Measurements from ENCODE around the gene PRX. TPM values are rescaled to one million over a fixed set of nuclear protein-coding genes. Genes with fewer than 3 reads are reported as not detected.

The PRX gene
- total and polyA plus RNA-seq, 12 donors: 1.7 to 3.8 (median 2.6) TPM

- H3K4me3 ChIP-seq: peak overlapping the region; percentile 70 to 96 (median 85)
- peak; percentile 85 to 94 (median 90) for ATAC-seq
- peaks cover 0 to 46% (median 30%) of the 10 kb centered on the region in 9 donors for H3K36me3 ChIP-seq
- H3K4me1 ChIP-seq: peaks cover 10 to 41% (median 27%) of the 10 kb centered on the region in 9 donors
- no peaks in the 10 kb centered on the region for H3K9me3 ChIP-seq
- 0 to 1% methylated on average over 52 of the region's 52 CpGs for WGBS, 2 donors
- TF ChIP-seq CTCF (IDR thresholded peaks at IDR 0.05): no peak
- peak overlapping the region; percentile 80 to 100 (median 97) for H3K27ac ChIP-seq
- peak; percentile 98 to 100 for DNase-seq
- H3K27me3 ChIP-seq: no peaks in the 10 kb centered on the region
- intact Hi-C loops (cut with DNase I): loop anchor here in 6 of 10 donors (1.0 to 10.0 kb wide), 6 partner anchors 9 to 99 kb away; partner anchors contain the start of genes C19orf47 (in 2 of the 6), PLD3 (in 2 of the 6) and SERTAD1 (in 1 of the 6)
These were observed 30.2 kb upstream of the PRX start for GRCh38 chr19:40443131-40443999.

DNA sequence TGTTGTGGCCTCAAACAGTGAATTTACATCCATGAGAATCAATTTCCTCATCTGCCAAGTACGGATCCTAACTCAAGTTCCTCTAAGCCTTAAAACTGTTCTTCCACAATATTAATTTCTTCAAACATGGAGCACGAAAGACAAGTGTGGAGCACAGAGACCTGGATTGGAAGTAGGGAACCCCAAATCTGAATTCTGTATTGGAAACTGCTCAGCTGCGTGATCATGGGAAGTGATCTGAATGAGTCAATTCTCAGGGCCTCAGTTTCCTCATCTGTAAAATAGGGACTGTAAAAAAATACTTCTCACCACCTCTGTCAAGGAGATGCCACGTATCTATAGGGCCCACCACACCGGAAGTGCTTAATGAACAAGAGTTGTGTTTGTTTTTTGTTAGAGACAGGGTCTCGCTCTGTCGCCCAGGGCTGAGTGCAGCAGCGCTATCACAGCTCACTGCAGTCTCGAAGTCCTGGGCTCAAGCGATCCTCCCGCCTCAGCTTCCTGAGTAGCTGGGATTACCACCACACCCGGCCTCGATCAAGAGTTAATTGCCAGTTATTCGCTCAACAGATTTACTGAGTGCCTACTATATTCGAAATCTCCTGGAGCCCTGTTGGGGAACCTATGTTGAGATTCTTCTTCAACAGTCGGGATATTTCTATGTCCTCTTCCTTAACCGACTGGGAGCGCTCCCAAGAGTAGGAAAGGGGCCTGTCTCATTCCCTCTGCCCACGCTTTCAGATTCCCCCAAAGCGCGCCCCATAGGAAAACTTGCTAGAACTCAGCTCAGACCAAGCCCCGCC, 29.4 kb upstream of the PRX start:
- Histone ChIP-seq H3K27me3 (no peaks in the 10 kb centered on the region), H3K4me3 (peak overlapping the region in 9 of 10 donors; percentile 70 to 96 (median 85)), H3K4me1 (peaks cover 10 to 41% (median 27%) of the 10 kb centered on the region in 9 donors), H3K27ac (peak overlapping the region; percentile 28 to 100 (median 97)), H3K9me3 (no peaks in the 10 kb centered on the region), H3K36me3 (peaks cover 0 to 38% (median 22%) of the 10 kb centered on the region in 9 donors)
- DNase-seq (no peak), ATAC-seq (no peak)
- 20 to 21% methylated on average over 22 of the region's 22 CpGs for WGBS, 2 donors
- no peak for TF ChIP-seq CTCF (IDR thresholded peaks at IDR 0.05)
- intact Hi-C loops (cut with DNase I): loop anchor here in 6 of 10 donors (1.0 to 10.0 kb wide), 6 partner anchors 8 to 98 kb away; partner anchors contain the start of genes C19orf47 (in 2 of the 6), PLD3 (in 2 of the 6) and SERTAD1 (in 1 of the 6)

DNA sequence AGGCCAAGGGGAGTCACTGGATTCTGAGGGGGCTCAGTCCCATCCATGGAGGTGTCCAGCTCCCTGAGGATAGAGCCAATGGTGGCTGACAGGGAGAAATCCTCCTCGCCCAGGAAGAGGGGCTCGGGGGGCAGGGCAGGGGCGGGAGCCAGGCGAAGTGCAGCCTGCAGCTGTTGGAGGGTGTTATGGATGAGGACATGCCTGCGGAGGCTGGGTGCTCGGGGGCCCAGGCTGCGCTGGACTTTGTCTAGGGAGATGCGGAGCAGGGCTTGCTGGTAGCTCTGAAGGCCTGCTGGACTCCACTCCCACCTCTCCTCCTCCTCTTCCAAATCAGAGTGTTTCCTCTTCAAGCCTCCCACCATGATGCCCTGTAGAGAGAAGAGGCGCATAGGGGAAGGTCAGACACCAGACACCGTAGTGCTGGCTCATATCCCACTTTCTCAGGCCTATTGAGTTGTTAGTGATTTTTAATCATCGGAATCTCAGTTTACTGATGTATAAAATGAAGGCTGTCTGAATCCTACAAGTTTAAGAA, 28.6 kb upstream of the PRX start:
- TF ChIP-seq CTCF (IDR thresholded peaks at IDR 0.05): no peak
- H3K27me3 ChIP-seq: no peaks in the 10 kb centered on the region
- H3K36me3 ChIP-seq: peaks cover 0 to 31% (median 22%) of the 10 kb centered on the region in 9 donors
- no peak for DNase-seq
- peaks cover 10 to 41% (median 27%) of the 10 kb centered on the region in 9 donors for H3K4me1 ChIP-seq
- no peaks in the 10 kb centered on the region for H3K9me3 ChIP-seq
- peak overlapping the region in 2 of 10 donors; percentile 84 to 90 for H3K4me3 ChIP-seq
- intact Hi-C loops (cut with DNase I): loop anchor here in 3 of 10 donors (2.0 to 10.0 kb wide), 2 partner anchors 15 to 97 kb away; partner anchors contain the start of genes C19orf47 (in 2 of the 3) and PLD3 (in 2 of the 3)
- WGBS, 2 donors: 72 to 81% methylated on average over 11 of the region's 11 CpGs
- peak overlapping the region in 6 of 10 donors; percentile 82 to 100 (median 98) for H3K27ac ChIP-seq
- ATAC-seq: no peak
